NCI-H82 treated with DMSO at 0.1 percent for 48 hours (cell line): ENCODE results near the gene SPSB4.
"Not testable (repeated sequence)": the region's sequence is repeated elsewhere in the genome, so short reads cannot be mapped to it uniquely, and the experiment has no call there.

ENCODE experiments used
- DNase-seq: peaks from one replicate; lab custom pipeline; 2025; ENCODE audit not compliant: unreplicated experiment; lab: John Stamatoyannopoulos, UW

The SPSB4 gene

GRCh38 chr3:141114179-141114745, 63.1 kb downstream of the SPSB4 start:
- no peak for DNase-seq

- no peak for DNase-seq
Observed at GRCh38 chr3:141114816-141115460, 63.8 kb downstream of the SPSB4 start.

GRCh38 chr3:141115789-141116541, 64.8 kb downstream of the SPSB4 start:
- DNase-seq = no peak

- DNase-seq = no peak
Observed at GRCh38 chr3:141116721-141117120, 65.6 kb downstream of the SPSB4 start.

GRCh38 chr3:141117982-141118381, 66.8 kb downstream of the SPSB4 start:
- DNase-seq = not testable (repeated sequence)

- DNase-seq = no peak
Observed at GRCh38 chr3:141122455-141123030, 71.4 kb downstream of the SPSB4 start.

- no peak for DNase-seq
Observed at GRCh38 chr3:141123677-141124410, 72.7 kb downstream of the SPSB4 start.

- DNase-seq = no peak
Observed at GRCh38 chr3:141124715-141125114, 73.6 kb downstream of the SPSB4 start.

GRCh38 chr3:141125351-141125750, 74.2 kb downstream of the SPSB4 start:
- DNase-seq = no peak

GRCh38 chr3:141126661-141127343, 75.7 kb downstream of the SPSB4 start:
- no peak for DNase-seq

- no peak for DNase-seq
Observed at GRCh38 chr3:141127344-141128125, 76.4 kb downstream of the SPSB4 start.

GRCh38 chr3:141128126-141128777, 77.1 kb downstream of the SPSB4 start:
- no peak for DNase-seq

- no peak for DNase-seq
Observed at GRCh38 chr3:141129049-141129448, 77.9 kb downstream of the SPSB4 start.

GRCh38 chr3:141129541-141130011, 78.4 kb downstream of the SPSB4 start:
- no peak for DNase-seq

GRCh38 chr3:141143517-141143916, 92.4 kb downstream of the SPSB4 start:
- no peak for DNase-seq

- no peak for DNase-seq
Observed at GRCh38 chr3:141146979-141147470, 95.9 kb downstream of the SPSB4 start.

- DNase-seq = no peak
Observed at GRCh38 chr3:141147657-141148056, 96.5 kb downstream of the SPSB4 start.

- DNase-seq = no peak
Observed at GRCh38 chr3:141148169-141148568, 97.0 kb downstream of the SPSB4 start.

GRCh38 chr3:141148770-141149169, 97.6 kb downstream of the SPSB4 start:
- DNase-seq = no peak
